GM23338 (cell line): ENCODE results near the gene AQP9. TPM values are rescaled to one million over a fixed set of nuclear protein-coding genes. Genes with fewer than 3 reads are reported as not detected.

ENCODE experiments used
- ATAC-seq: fragments of 200-7000 bp; cut with Tn5 transposase; 3 replicates; pipeline ENCODE4 v1.9.1; 2020
- DNase-seq: peaks from one replicate; pipeline ENCODE4 v3.0.0-alpha.2; 2015; ENCODE audit warnings: low spot score
- H2AFZ ChIP-seq: fragments of 200-600 bp; sonication (generic); 2 replicates; pipeline ENCODE4 v1.8.0; 2016; ENCODE audit warnings: antibody characterized with exemption, mild to moderate bottlenecking, moderate library complexity
- H3F3A ChIP-seq: fragments of 200-600 bp; sonication (generic); replicated peaks from 2 replicates; pipeline ENCODE4 v1.8.0; 2017; ENCODE audit warnings: antibody characterized with exemption, mixed run types, low read depth
- H3K27ac ChIP-seq: fragments of 200-600 bp; sonication (generic); 2 replicates; pipeline ENCODE4 v1.6.1; 2016; ENCODE audit warnings: low read depth
- H3K27me3 ChIP-seq: fragments of 200-600 bp; sonication (generic); 2 replicates; pipeline ENCODE4 v1.8.0; 2016; ENCODE audit warnings: mild to moderate bottlenecking, mixed run types, moderate library complexity; ENCODE audit not compliant: insufficient read depth
- H3K36me3 ChIP-seq: fragments of 200-600 bp; sonication (generic); 2 replicates; pipeline ENCODE4 v1.8.0; 2016; ENCODE audit warnings: mild to moderate bottlenecking; ENCODE audit not compliant: insufficient read depth
- H3K4me1 ChIP-seq: fragments of 200-600 bp; sonication (generic); 2 replicates; pipeline ENCODE4 v1.8.0; 2016; ENCODE audit warnings: mild to moderate bottlenecking, moderate library complexity; ENCODE audit not compliant: insufficient read depth
- H3K4me2 ChIP-seq: fragments of 200-600 bp; sonication (generic); 2 replicates; pipeline ENCODE4 v1.7.1; 2017; ENCODE audit warnings: mixed run types
- H3K4me3 ChIP-seq: fragments of 200-600 bp; sonication (generic); 2 replicates; pipeline ENCODE4 v1.6.1; 2016; ENCODE audit warnings: mixed run types
- H3K79me2 ChIP-seq: fragments of 200-600 bp; sonication (generic); replicated peaks from 2 replicates; pipeline ENCODE4 v1.8.0; 2017; ENCODE audit warnings: mild to moderate bottlenecking; ENCODE audit not compliant: insufficient read depth
- H3K9me2 ChIP-seq: fragments of 200-600 bp; sonication (generic); 2 replicates; pipeline ENCODE4 v1.8.0; 2017; ENCODE audit not compliant: insufficient read depth
- H4K20me1 ChIP-seq: fragments of 200-600 bp; sonication (generic); replicated peaks from 2 replicates; pipeline ENCODE4 v1.8.0; 2017; ENCODE audit warnings: mild to moderate bottlenecking; ENCODE audit not compliant: insufficient read depth
- H3K27ac Mint-ChIP-seq: 2 replicates; pipeline ENCODE4 v1.8.0; 2020; ENCODE audit warnings: inconsistent platforms, mild to moderate bottlenecking, moderate library complexity, mixed read lengths
- H3K27me3 Mint-ChIP-seq: 3 replicates; pipeline ENCODE4 v1.8.0; 2022; ENCODE audit warnings: low read depth, mild to moderate bottlenecking, moderate library complexity, mixed read lengths, inconsistent platforms; ENCODE audit not compliant: insufficient read depth, poor library complexity
- H3K36me3 Mint-ChIP-seq: 3 replicates; pipeline ENCODE4 v1.8.0; 2021; ENCODE audit warnings: low read depth, mild to moderate bottlenecking, inconsistent platforms, moderate library complexity, mixed read lengths
- H3K4me1 Mint-ChIP-seq: 3 replicates; pipeline ENCODE4 v1.8.0; 2020; ENCODE audit warnings: mild to moderate bottlenecking, inconsistent platforms, mixed read lengths
- H3K4me3 Mint-ChIP-seq: 3 replicates; pipeline ENCODE4 v1.8.0; 2021; ENCODE audit warnings: moderate library complexity, mild to moderate bottlenecking, inconsistent platforms, mixed read lengths
- H3K9me3 Mint-ChIP-seq: 3 replicates; pipeline ENCODE4 v1.8.0; 2020; ENCODE audit warnings: moderate library complexity, mild to moderate bottlenecking, inconsistent platforms, mixed read lengths
- CREB1 ChIP-seq: fragments of 250-450 bp; sonication (Bioruptor Pico); IDR thresholded peaks from 2 replicates; pipeline ENCODE4 v1.5.0; 2020; ENCODE audit warnings: low read depth, mild to moderate bottlenecking, moderate library complexity
- ETS1 ChIP-seq: IDR thresholded peaks from 2 replicates; pipeline ENCODE4 v1.6.1; 2016; ENCODE audit warnings: antibody characterized with exemption
- EZH2 ChIP-seq: fragments of 200-600 bp; sonication (generic); IDR thresholded peaks from one replicate; pipeline ENCODE4 v1.8.0; 2017; ENCODE audit warnings: antibody characterized with exemption, mild to moderate bottlenecking, low read depth; ENCODE audit not compliant: unreplicated experiment
- JUNB ChIP-seq: IDR thresholded peaks from one replicate; pipeline ENCODE4 v1.6.1; 2016; ENCODE audit warnings: antibody characterized with exemption; ENCODE audit not compliant: unreplicated experiment
- NANOG ChIP-seq: IDR thresholded peaks from 2 replicates; pipeline ENCODE4 v1.6.1; 2016; ENCODE audit warnings: antibody characterized with exemption, borderline replicate concordance
- REST ChIP-seq: IDR thresholded peaks from one replicate; pipeline ENCODE4 v1.6.1; 2018; ENCODE audit warnings: antibody characterized with exemption; ENCODE audit not compliant: unreplicated experiment
- STAT1 ChIP-seq: IDR thresholded peaks from one replicate; pipeline ENCODE4 v1.6.1; 2016; ENCODE audit warnings: antibody characterized with exemption; ENCODE audit not compliant: unreplicated experiment
- ZNF114 ChIP-seq: fragments of 250-450 bp; sonication (Bioruptor Pico); IDR thresholded peaks from 2 replicates; pipeline ENCODE4 v1.5.0; 2020; ENCODE audit warnings: mild to moderate bottlenecking, moderate library complexity
- ZNF331 ChIP-seq: fragments of 250-450 bp; sonication (Bioruptor Pico); IDR thresholded peaks from 2 replicates; pipeline ENCODE4 v1.5.0; 2020; ENCODE audit warnings: low read depth, mild to moderate bottlenecking, moderate library complexity
- ZNF462 ChIP-seq: fragments of 250-450 bp; sonication (Bioruptor Pico); IDR thresholded peaks from 2 replicates; pipeline ENCODE4 v1.5.0; 2020; ENCODE audit warnings: mild to moderate bottlenecking, moderate library complexity
- polyA plus RNA-seq: library from polyadenylated mRNA; unstranded; fragments of >200 nt; fragmentation: Nextera tagmentation; extraction: Ambion mirVana; gene quantifications from 2 replicates; pipeline ENCODE4 v1.2.1, GENCODE V29; 2016
- total RNA-seq: library from RNA; depleted of rRNA; stranded (reverse); fragments of >200 nt; shearing (Covaris generic); gene quantifications from 2 replicates; pipeline ENCODE4 v1.2.3, GENCODE V29; 2014

Gene AQP9
- total and polyA plus RNA-seq, 2 experiments from 2014 or later, result not detected

GRCh38 chr15:58229297-58229768 lies 91.2 kb downstream of the AQP9 start (continued):
- 0 out of 2 replicates have a peak, but pooled peaks have one; percentile 43 for TF ChIP-seq ZNF462
- no peak for TF ChIP-seq STAT1
- TF ChIP-seq ETS1, result no peak
- no peak for TF ChIP-seq JUNB
- TF ChIP-seq ZNF331 (CRISPR knock-in tag), result no peak
- TF ChIP-seq NANOG, result no peak

- Histone ChIP-seq H4K20me1 (no peaks in the 10 kb centered on the region), H2AFZ (no peak overlapping the region), H3K27me3 (no peaks in the 10 kb centered on the region), H3K4me3 (no peak overlapping the region), H3K9me2 (no peaks in the 10 kb centered on the region), H3K36me3 (no peaks in the 10 kb centered on the region), H3K79me2 (no peaks in the 10 kb centered on the region), H3K4me2 (no peak overlapping the region), H3K4me1 (peaks cover 26% of the 10 kb centered on the region), H3K27ac (no peak overlapping the region), H3F3A (no peaks in the 10 kb centered on the region)
- DNase-seq, result no peak
- H3K36me3 Mint-ChIP-seq, result peaks cover 9% of the 10 kb centered on the region; the same call in 2 of the 3 replicates
- ATAC-seq, result no peak
- H3K4me3 Mint-ChIP-seq, result no peak overlapping the region
- H3K27ac Mint-ChIP-seq, result no peak overlapping the region
- peaks cover 17% of the 10 kb centered on the region for H3K9me3 Mint-ChIP-seq
- H3K4me1 Mint-ChIP-seq, result peaks cover 37% of the 10 kb centered on the region
- H3K27me3 Mint-ChIP-seq, result peaks cover 5% of the 10 kb centered on the region
- TF ChIP-seq ZNF114 (CRISPR knock-in tag), result no peak
- no peak for TF ChIP-seq EZH2
- no peak for TF ChIP-seq REST
- TF ChIP-seq CREB1 (CRISPR knock-in tag), result no peak
Measured at GRCh38 chr15:58232281-58233065, 94.3 kb downstream of the AQP9 start.
